GM18868 (cell line): ENCODE results near the gene MARCHF9.
A peak's percentile ranks its signal among the peaks of the same experiment; 100 is the strongest.
"Not testable (repeated sequence)": the region's sequence is repeated elsewhere in the genome, so short reads cannot be mapped to it uniquely, and the experiment has no call there.

ENCODE experiments used
- ATAC-seq: cut with Tn5 transposase; IDR thresholded peaks from one replicate; pipeline ENCODE4 v1.9.1; 2021; ENCODE audit warnings: mild to moderate bottlenecking, moderate library complexity; ENCODE audit not compliant: unreplicated experiment

The MARCHF9 gene

DNA sequence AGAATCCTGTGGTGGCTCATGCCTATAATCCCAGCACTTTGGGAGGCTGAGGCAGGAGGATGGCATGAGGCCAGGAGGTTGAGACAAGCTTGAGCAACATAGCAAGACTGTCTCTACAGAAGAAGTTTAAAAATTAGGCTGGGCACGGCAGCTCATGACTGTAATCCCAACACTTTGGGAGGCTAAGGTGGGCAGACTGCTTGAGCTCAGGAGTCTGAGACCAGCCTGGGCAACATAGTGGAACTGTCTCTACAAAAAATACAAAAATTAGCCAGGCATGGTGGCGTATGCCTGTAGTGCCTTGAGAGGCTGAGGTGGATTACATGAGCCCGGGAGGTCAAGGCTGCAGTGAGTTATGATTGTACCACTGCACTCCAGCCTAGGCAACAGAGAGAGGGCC is 13.0 kb downstream of the MARCHF9 start:
- ATAC-seq = no peak

GRCh38 chr12:57769594-57769993 is 14.7 kb downstream of the MARCHF9 start:
- ATAC-seq = no peak

DNA sequence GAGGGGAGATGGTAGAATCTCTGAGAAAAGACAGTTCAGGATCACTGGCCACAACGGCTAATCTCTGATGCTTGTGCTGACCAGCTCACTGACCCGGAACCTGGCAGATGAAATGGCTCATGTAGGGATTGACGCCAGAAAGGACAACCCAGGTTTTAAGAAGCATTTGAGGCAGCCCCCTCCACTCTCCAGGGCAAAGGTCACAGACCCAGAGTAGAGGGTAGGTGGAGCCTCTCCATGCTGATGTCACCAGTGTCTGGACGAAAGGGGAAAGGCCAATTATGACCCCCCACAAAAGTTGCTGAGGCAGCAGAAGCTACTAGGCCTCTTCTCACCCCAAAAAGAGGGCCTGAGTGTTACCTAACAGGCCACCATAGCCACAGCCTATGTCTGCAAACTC is 15.8 kb downstream of the MARCHF9 start:
- ATAC-seq = no peak

DNA sequence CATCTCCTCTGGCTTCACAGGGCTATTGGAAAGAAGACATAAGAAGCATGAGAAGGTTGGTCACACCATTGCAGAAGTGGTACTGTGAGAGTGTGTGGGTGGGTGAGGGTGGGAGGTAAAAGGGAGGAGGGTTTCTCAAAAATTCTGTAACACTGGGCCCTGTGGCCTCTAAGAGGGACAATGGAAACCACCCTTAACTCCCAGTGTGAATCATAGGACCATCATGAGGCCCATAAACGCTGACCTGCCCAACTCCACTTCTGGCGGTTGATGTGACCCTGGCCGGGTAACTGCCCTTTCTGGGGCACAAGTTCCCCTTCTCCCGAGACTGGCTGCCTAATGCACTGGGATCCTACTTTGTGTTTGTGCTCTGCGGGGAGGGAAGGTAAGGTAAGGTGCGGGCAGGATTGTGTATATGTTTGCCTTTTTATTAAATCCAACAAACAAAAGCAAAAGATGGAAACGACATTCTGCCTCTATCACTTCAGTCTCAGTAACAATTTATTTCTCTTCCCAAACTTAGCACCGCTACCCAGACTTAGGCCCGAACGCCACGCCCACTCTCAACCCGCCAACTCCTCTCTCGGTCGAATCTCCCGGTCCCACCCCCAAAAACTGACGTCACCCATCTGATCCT is 16.5 kb downstream of the MARCHF9 start:
- peak; percentile 80 for ATAC-seq

GRCh38 chr12:57771873-57772428 is 17.0 kb downstream of the MARCHF9 start, which contains the start of gene METTL1:
TSS of gene METTL1 (minus strand) at chr12:57772105. CDS start at chr12:57772083, 22 bp downstream.
- ATAC-seq = peak; percentile 83

- ATAC-seq = peak; percentile 27
Observed at GRCh38 chr12:57772429-57773322, 17.8 kb downstream of the MARCHF9 start, which contains the start of gene EEF1AKMT3. TSS of gene EEF1AKMT3 (plus strand) at chr12:57772614. CDS start at chr12:57772725, 111 bp downstream.

DNA sequence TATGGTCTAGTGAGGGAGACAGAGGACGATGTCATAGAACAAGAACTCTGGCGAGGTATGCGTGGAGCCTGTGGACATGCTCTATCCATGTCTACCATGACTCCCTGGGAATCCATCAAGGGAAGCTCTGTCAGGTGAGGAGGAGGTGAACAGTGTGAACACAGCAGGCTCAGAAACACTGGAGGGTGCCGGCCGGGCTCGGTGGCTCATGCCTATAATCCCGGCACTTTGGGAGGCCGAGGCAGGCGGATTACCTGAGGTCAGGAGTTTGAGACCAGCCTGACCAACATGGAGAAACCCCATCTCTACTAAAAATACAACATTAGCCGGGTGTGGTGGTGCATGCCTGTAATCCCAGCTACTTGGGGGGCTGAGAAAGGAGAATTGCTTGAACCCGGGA is 19.7 kb downstream of the MARCHF9 start:
- ATAC-seq = not testable (repeated sequence)

DNA sequence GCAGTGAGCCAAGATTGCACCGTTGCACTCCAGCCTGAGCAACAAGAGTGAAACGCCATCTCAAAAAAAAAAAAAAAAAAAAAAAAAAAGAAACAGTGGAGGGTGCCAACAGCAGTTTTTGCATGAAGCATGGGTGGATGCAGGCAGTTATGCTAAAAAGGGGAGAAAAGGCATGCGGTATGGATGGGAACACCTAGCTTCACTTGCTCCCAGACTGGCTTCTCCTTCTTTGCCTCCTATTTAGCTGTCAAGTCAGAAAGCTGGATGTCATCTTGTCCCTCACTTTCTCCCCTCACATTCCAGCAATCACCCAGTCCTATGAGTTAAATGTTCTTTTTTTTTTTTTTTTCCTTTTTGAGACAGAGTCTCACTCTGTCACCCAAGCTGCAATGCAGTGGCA is 20.1 kb downstream of the MARCHF9 start:
- no peak for ATAC-seq

DNA sequence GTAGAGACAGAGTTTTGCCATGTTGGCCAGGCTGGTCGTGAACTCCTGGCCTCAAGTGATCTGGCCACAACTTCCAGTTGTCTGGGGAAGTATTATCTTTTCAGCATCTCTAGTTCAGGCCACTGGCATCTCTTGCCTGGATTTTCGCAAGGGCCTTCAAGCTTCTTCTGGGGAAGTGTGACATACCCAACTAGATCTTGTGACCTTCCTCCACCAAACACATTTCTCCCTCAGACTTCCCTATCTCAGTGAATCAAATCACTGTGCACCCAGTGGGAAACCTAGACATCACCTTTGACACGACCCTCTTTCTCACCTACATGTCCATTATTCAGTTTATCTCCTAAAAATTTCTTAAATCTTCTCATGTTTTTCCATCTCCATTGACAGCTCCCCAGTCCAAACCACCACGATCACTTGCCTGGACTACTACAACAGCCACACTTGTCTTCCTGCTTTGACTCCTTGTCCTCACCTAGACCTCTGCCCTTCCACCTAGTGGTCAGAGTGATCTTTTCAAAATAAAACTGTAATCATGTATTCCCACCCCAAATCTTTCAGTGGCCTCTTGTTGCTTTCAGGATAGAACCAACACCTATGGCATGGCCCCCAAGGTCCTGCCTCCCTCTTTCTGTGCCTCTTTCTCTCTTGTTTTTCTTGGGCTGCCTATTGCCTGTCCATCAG is 20.8 kb downstream of the MARCHF9 start:
- no peak for ATAC-seq

DNA sequence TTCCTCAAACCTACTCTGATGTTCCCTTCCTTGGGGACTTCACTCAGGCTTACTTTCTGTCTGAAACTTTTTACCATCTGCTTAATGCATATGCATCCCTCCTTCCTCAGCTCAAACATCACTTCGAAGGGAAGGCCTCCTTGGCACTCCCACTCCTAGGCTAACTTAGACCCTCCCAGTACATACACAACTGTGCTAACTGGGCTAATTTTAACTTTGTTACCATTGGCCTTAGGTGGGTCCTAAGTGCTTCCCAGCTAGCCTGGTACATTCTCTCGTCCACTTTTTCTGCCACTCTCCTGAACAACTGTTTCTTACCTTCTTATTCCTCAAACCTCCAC is 21.3 kb downstream of the MARCHF9 start:
- ATAC-seq = no peak

DNA sequence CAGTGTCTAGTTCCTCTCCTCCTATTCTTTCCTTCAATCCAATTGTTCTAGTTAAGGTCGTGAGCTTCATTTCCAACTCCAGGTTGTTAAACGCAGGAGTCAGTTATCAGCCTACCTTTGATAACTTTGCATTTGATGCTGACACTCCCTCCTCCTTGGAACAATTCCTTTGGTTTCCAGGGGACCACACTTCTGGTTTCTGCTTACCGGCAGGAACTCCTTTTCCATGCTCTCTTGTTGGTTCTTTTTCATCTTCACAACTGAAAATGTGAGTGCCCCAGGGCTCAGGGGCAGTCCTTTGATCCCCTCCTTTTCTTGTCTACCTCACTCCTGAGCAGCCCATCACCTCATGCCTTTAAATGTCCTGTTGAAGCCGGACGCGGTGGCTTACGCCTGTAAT is 22.5 kb downstream of the MARCHF9 start:
- no peak for ATAC-seq

DNA sequence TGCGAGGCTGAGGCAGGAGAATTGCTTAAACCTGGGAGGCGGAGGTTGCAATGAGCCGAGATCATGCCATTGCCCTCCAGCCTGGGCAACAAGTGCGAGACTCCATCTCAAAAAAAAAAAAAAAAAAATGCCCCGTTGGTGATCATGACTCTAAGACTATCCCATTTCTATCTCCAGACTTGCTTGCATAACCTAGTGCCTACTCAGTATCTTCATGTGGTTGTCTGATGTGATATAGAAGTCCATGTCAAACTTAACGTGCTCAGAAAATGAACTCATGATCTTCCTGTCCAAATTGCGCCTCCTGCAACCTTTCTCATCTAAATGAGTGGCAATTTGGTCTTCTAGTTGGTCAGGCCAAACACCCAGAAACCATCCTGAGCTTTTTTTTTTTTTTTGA is 23.0 kb downstream of the MARCHF9 start:
- ATAC-seq = no peak

- ATAC-seq = no peak
Observed at GRCh38 chr12:57779736-57780135, 24.8 kb downstream of the MARCHF9 start.

GRCh38 chr12:57780284-57780897 is 25.5 kb downstream of the MARCHF9 start:
- no peak for ATAC-seq

DNA sequence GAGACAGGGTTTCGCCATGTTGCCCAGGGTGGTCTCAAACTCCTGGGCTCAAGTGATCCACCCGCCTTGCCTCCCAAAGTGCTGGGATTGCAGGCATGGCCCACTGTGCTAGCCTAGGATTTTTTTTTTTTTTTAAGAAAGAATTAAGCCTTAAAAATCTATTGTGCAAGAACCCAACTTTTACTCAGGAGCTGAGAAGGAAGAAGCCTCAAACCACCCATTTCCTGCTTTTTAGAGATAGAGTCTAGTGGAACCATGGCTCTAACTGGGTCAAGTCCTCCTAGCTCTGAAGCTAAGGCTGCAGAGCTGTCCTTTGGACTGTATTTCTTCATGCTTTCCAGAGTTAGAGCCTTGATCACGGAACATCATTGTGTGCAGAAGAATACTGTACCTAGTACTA is 26.3 kb downstream of the MARCHF9 start:
- no peak for ATAC-seq

DNA sequence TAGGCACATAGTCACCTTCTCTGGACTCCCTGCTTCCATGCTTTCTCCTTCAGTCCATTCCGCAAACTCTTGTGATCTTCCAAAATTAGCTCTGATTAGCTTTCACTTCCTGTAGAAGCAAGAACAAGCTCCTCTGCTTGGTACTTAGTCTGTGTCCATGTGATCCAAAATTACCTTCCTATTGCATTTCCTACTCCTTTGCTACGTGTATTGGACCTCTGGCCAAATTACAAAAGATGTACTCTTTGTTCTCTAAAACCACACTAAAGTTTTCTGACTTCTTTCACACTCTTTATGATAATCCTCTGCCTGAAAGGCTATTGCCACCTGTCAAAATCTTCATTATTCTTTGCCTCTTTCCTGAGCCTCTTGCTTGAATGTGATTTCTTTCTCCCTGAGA is 26.9 kb downstream of the MARCHF9 start:
- ATAC-seq = no peak

DNA sequence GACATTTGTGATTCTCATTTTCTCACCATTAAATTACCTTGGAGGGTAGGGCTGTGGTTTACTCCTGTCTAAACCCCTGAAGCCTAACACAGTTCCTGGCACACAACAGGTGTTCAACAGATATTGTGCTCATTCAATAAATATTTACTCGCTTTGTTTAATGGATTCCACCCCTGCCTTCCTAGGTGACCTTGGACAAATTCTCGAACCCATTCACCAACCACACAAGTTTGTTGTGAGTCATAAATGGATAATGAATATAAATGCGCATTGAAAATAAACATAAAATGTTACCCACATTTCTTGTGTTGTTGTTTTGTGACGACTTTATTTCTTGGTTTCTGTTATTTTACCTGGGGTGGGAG is 27.3 kb downstream of the MARCHF9 start:
- peak; percentile 13 for ATAC-seq

DNA sequence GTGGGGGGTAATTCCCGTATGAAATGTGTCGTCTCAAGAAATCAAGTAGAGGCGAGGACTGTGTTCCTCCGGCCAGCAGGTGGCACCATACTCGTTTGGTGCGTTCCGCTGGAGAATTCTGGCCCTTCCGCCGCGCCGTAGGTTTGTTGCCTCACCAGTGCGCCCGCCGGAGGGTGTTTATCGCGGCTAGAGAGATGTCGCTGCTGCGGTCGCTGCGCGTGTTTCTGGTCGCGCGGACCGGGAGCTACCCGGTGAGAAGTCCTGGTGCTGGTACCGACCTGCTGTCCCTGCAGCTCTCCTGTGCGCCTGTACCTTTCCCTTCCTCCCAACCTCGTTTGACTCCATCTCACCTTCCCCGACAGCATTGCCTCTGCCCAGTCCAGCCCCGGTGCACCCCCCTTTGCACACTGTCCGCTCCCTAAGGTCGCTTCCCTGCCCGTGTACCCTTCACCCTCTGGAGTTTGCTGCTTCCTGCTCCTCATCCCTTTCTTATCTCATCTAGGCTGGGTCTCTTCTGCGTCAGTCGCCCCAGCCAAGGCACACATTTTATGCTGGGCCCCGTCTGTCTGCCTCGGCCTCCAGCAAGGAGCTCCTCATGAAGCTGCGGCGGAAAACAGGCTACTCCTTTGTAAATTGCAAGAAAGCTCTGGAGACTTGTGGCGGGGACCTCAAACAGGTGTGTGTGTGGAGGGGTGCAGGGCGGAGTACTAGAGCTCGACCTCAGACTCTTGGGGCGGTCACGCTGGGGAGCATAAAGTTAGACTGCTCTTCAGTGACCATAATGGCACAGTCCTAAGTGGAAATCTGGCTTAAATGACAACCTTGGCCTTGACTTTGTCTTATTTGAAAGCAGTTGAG is 27.9 kb downstream of the MARCHF9 start, which contains the start of gene TSFM:
TSS of gene TSFM (plus strand) at position 180 of the 858 bp plus-strand sequence. CDS start at position 195, 15 bp downstream.
- ATAC-seq = peak; percentile 84

DNA sequence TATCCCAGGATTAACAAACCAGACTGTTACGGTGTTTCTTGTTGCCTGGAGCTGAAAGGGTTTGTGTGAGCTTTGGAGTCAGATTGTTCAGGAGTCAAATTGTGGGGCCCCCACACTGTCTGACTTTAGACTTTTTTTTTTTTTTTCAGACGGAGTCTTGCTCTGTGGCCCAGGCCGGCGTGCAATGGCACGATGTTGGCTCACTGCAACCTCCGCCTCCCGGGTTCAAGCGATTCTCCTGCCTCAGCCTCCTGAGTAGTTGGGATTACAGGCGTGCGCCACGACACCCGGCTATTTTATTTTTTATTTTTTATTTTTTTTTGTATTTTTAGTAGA is 28.5 kb downstream of the MARCHF9 start:
- ATAC-seq = no peak

GRCh38 chr12:57783861-57784260 is 29.0 kb downstream of the MARCHF9 start:
- no peak for ATAC-seq
